Kidney tubule cell (primary cell): Measurements from ENCODE around the gene APOD.

Source experiments
- DNase-seq: peaks from one replicate; pipeline ENCODE4 v3.0.0-alpha.2; 2018; ENCODE audit warnings: low spot score

Gene APOD

DNA sequence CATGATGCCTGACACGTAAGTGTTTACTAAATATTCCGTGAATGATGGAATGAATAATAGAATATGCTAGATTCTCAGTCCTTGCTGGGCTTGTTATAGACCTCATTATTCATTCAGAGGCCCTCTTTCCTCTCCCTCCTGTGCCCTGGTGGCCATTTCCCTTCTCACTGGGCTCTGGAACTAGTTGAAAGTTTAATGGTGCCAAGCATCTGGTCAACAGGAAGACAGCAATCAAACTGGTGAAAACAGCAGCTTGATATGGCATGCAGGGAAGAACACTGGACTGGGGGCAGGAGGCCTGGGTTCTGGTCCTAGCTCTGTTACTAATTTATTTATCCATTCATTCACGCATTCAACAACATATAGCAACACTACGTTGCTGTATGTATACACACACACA, 3.7 kb upstream of the APOD start:
- DNase-seq, result no peak

DNA sequence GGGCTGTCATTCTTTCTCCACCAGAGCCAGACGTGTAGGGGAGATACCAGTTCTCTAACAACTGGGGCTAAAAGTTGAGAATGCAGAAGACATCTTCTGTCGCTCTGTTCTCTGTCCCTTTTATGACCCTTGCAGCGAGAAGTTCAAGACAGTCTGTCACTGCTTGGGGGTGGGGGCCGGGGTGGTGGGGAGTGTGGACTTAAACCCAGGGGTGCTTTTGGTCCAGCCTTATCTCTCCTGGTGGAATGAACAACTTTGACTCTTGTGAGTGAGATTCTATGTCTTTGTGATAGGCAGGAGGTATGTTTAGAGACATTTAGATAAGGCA, 767 bp upstream of the APOD start:
- DNase-seq, result no peak

DNA sequence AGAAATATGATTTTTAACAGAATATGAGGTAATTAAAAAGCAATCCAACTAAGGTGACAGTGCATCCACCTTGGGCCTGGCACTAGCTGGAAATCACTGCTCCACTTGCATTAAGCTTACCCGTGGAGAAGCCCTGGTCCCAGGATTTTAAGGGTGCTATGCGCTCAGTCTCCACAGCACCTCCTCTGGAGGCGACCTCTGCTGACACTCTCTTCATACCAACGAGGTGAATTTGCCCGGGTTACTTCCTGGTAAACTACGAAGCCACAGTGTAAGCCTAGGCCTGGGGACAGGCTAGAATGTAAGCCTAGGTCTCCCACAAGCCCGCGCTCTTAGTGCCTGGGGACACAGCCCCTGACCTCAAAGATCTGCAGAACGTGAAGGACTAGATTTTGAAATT, 793 bp downstream of the APOD start:
- DNase-seq, result peak; percentile 57

DNA sequence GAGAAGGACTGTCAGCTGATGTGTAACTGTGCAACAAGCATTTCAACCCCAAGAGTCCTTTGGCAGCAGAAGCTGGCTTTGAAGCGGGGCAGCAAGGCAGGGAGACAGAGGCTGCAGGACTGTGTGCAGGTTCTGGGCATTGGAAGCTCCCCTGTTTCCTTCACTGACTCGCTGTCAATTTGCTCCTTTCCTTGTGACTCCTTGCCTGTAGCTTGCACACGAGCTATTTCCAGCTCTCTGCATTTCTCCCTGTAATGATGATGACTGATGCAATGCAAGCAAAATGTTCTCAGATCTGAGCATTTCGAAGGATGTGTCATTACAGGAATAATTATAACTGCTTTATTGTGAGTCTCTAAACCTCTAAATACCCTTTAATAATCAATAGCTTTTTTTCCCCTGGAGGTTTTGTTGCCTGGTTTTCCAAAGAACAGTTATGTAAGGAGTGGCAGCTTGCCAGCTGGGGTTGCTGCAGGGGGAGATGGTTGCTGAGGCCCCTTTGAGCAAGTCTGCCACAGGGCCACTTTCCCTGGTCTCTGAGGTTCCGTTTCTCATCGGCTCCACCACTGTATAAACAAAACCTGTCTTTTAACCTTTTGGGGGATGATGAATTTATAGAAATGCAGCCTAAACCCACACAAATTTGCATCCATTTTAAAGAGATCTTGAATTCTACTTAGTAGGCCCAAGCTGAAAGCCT, 2.8 kb downstream of the APOD start:
- DNase-seq, result peak; percentile 46

- no peak for DNase-seq
Observed at GRCh38 chr3:195579281-195579680, 4.5 kb downstream of the APOD start.

GRCh38 chr3:195578565-195578964, 5.2 kb downstream of the APOD start:
- no peak for DNase-seq

GRCh38 chr3:195577645-195578177, 6.0 kb downstream of the APOD start:
- DNase-seq, result no peak

GRCh38 chr3:195574497-195575304, 9.0 kb downstream of the APOD start:
- DNase-seq, result no peak

DNA sequence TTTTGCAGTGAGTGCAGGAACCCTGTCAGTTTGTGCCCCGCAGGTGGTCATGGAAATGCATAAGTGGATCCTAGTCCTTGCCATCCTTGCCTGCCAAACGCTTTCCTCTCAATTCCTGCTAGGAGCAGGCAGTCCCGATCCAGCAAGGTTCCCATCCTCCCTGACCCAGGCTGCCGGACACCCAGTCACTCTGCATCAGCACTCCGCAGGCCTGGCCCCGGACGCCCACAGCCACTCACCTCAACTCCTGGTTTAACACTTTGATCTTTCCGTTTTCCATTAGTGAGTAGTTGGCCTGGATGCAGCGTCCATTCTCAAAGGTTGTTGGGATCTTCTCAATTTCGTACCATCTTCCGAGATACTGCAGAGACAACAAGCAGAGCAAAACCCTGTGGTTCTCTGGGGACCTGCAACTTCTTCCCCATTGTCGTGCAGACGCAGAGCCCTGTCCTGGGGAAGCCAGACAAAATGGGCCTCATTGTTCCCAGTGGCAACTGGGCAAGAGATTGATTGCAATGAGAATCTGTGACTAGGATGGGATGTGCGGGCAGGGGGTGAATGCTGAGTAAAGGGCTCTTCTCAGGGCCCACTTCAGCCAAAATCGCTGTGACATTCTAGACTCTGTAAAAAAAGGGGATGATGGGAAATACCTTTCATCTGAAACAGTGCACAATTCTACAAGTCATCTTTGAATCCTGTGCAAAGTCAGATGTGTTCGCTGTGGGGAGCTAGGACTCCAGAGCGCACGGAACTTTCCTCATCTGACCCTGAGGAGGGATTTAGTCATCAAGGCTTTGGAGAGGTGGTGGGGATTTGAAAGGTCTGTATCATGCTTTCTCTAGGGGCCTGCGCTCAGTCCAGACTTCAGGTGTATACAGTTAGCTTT, 9.9 kb downstream of the APOD start:
- no peak for DNase-seq

DNA sequence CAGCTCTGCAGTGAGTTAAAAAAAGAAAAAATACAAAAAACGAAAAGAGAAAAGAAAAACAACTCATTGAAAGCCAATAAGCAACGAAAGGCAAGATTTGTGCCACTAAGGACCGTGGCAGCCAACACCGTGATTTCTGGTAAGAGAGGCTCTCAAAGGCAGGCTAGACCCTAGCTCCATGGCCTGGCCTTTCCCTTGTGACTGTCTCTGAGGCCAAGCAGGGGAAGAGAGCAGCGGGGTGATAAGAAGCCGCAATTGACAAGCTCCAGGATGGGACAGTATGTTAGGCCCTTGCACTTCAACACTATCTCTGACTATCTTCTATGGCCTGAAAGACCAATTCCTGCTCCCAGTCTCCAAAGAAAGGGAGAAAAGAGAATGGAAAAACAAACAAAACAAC, 12.4 kb downstream of the APOD start:
- DNase-seq, result no peak

DNA sequence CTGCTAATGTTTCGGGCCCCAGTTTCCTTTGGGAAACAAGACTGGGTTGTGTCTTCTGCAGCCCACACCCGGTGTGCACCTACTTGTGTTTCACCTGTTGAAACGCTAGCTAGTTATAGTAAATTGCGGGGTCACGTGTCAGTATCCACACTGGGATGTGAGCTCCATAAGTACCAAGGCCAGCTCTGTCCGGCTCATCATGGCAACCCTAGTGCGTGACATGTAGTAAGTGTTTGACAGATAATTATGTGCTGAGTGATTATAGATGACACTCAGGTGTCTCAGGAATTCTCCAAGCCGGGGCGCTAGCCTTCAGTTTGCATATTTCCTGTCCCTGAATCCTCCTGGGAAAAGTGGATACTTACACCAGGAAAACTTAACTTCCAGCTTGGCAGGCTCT, 12.8 kb downstream of the APOD start:
- no peak for DNase-seq

DNA sequence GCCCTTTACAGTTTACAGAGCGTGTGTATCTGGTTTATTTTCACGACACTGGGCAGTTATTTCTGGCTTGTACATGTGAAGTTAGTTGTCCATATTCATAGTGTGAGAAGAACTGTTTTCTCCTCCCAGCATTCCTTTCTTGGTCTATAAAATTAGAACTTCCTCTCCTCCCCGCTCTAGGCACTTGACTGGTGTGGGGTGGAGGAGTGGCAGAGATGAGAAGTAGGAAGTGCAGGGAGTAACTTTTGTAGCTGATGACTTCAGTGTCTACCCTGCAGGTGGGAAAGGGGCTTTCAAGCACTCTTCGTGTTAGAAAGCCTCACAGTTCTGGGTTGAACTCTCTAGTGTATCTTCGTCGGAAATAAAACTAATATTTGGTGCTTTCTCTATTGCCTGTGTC, 13.4 kb downstream of the APOD start:
- no peak for DNase-seq

GRCh38 chr3:195568630-195569029, 15.1 kb downstream of the APOD start:
- no peak for DNase-seq

DNA sequence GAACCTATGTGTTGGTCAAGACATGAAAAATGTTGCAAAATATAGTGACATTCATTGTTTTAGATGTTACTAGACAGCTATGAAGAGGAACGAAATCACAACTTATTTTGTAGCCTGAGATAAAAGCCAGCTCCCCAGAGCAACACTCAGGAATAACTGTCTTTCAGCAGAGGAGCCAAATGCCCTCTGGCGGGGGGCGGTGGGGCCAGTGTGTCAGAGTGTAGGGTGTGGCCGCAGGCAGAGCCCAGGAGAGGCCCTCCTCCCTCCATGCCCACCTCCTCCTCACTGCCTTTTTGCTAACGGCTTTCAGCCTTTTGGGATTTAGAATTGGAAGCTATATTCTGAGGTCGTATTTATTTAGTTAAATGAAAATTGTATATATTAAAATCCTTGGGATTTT, 16.9 kb downstream of the APOD start:
- no peak for DNase-seq

- no peak for DNase-seq
Observed at GRCh38 chr3:195565716-195566115, 18.0 kb downstream of the APOD start.

GRCh38 chr3:195563317-195563716, 20.4 kb downstream of the APOD start:
- DNase-seq, result no peak

- peak; percentile 85 for DNase-seq
Observed at GRCh38 chr3:195559723-195560409, 23.9 kb downstream of the APOD start.

- peak; percentile 82 for DNase-seq
Observed at GRCh38 chr3:195558602-195559001, 25.1 kb downstream of the APOD start.

DNA sequence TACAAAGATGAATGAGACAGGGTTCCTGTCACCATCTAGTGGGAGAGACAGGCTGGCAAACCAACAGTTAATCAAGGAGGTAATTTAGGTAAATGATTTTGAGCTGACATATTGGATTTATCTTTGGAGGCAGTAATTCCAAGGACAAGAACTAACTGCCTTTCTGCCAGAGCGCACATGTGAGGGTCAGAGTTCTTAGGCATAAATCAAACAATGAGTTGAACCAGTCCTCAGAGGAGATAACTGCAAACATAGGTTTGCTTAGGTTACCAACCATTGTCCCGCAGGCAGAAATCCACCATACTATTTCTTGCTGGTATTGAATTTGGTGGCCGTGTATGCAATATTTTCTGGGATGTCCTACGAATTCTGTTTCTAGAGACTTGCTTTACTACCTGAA, 26.4 kb downstream of the APOD start:
- DNase-seq, result no peak

DNA sequence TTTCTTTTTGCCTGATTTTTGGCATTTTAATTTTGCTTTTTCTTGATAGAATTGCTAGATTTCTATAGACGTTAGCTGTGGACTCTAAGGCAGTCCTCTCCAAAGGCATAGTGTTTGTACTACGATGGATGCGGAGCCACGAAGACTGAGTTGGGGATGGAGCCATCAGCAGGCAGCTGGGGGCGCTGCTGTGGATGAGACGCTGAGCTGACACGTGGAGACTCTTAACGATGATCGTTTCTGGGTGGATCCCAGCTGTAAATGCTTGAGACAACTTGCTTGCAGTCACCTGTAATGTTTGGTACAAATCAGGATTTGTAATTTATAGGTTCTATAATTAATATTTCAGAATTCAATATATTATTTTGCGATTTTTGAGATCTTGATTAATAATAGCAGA, 27.4 kb downstream of the APOD start:
- DNase-seq, result no peak

DNA sequence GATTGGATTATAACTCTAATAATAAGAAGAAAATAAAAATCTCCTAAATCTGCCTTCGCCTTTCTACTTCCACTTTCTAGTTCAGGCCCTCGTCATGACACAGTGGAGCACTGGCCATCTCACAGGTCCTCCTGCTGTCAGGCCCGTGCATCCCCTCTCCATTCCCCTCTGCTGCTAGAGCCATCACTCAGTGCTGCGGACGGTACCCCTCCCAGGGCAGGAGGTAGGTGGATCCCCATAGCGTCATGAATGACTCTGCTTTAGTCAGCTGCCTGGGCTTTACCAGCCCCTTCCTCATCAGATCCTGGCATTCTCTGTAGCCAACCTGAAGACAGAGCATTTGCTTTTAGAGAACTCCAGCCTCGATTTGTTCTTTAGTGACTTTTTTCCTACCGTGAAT, 28.6 kb downstream of the APOD start:
- no peak for DNase-seq

DNA sequence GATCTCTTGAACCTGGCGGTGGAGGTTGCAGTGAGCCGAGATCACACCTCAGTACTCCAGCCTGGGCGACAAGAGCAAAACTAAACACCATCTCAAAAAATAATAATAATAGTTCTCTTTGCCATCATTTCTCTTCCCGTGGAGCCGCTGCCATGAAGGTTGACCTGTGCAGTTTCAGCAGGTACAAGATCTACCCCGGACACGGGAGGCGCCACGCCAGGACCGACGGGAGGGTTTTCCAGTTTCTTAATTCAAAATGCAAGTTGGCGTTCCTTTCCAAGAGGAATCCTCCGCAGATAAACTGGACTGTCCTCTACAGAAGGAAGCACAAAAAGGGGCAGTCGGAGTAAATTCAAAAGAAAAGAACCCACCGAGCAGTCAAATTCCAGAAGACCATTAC, 29.3 kb downstream of the APOD start:
- no peak for DNase-seq
